MM.1S (cell line): ENCODE results near the gene PCNT.

Source experiments
- DNase-seq: peaks from one replicate; pipeline ENCODE4 v3.0.0-alpha.2; 2015
- H2AFZ ChIP-seq: fragments of 300-600 bp; sonication (generic); 2 replicates; pipeline ENCODE4 v1.6.0; 2016; ENCODE audit warnings: antibody characterized with exemption, low read length
- H3F3A ChIP-seq: fragments of 300-600 bp; sonication (generic); 2 replicates; pipeline ENCODE4 v1.6.1; 2016; ENCODE audit warnings: mild to moderate bottlenecking, antibody characterized with exemption, low read length, moderate library complexity, mixed read lengths; ENCODE audit not compliant: insufficient read depth
- H3K27ac ChIP-seq: fragments of 300-600 bp; sonication (generic); 2 replicates; pipeline ENCODE4 v1.5.1; 2016; ENCODE audit warnings: mild to moderate bottlenecking, low read length
- H3K27me3 ChIP-seq: fragments of 300-600 bp; sonication (generic); replicated peaks from 2 replicates; pipeline ENCODE4 v1.6.0; 2016; ENCODE audit warnings: low read length; ENCODE audit not compliant: insufficient read depth
- H3K36me3 ChIP-seq: fragments of 300-600 bp; sonication (generic); replicated peaks from 2 replicates; pipeline ENCODE4 v1.6.1; 2016; ENCODE audit warnings: mild to moderate bottlenecking, low read length, mixed read lengths; ENCODE audit not compliant: insufficient read depth
- H3K4me1 ChIP-seq: fragments of 300-600 bp; sonication (generic); 2 replicates; pipeline ENCODE4 v1.6.1; 2016; ENCODE audit warnings: low read length, mixed read lengths
- H3K4me2 ChIP-seq: fragments of 300-600 bp; sonication (generic); 2 replicates; pipeline ENCODE4 v1.6.0; 2016; ENCODE audit warnings: low read depth, low read length
- H3K4me3 ChIP-seq: fragments of 300-600 bp; sonication (generic); 2 replicates; pipeline ENCODE4 v1.5.1; 2016; ENCODE audit warnings: low read length, mixed read lengths
- H3K79me2 ChIP-seq: fragments of 300-600 bp; sonication (generic); 2 replicates; pipeline ENCODE4 v1.6.1; 2016; ENCODE audit warnings: mixed run types, low read length, mixed read lengths
- H3K9ac ChIP-seq: fragments of 300-600 bp; sonication (generic); 2 replicates; pipeline ENCODE4 v1.6.1; 2016; ENCODE audit warnings: low read length, mixed read lengths
- H3K9me2 ChIP-seq: fragments of 300-600 bp; sonication (generic); replicated peaks from 2 replicates; pipeline ENCODE4 v1.6.1; 2016; ENCODE audit warnings: mild to moderate bottlenecking, low read length, mixed read lengths; ENCODE audit not compliant: insufficient read depth
- H3K9me3 ChIP-seq: fragments of 300-600 bp; sonication (generic); replicated peaks from 2 replicates; pipeline ENCODE4 v1.6.1; 2016; ENCODE audit warnings: mild to moderate bottlenecking, low read length, mixed read lengths; ENCODE audit not compliant: insufficient read depth
- H4K20me1 ChIP-seq: fragments of 300-600 bp; sonication (generic); 2 replicates; pipeline ENCODE4 v1.6.1; 2016; ENCODE audit warnings: mild to moderate bottlenecking, low read length, moderate library complexity, mixed read lengths; ENCODE audit not compliant: insufficient read depth
- EZH2 ChIP-seq: fragments of 300-600 bp; sonication (generic); optimal IDR thresholded peaks from 2 replicates; pipeline ENCODE3; 2017; ENCODE audit warnings: low read depth, mild to moderate bottlenecking, antibody characterized with exemption, low read length, mixed read lengths
- EZH2phosphoT487 ChIP-seq: fragments of 300-600 bp; sonication (generic); IDR thresholded peaks from 2 replicates; pipeline ENCODE4 v1.6.1; 2018; ENCODE audit warnings: antibody characterized with exemption, low read length
- TF ChIP-seq, protein P1 (sequence below): fragments of 300-600 bp; sonication (generic); IDR thresholded peaks from 2 replicates; pipeline ENCODE4 v1.5.1; 2016; ENCODE audit warnings: antibody characterized with exemption, low read length, mixed read lengths

Gene PCNT

DNA sequence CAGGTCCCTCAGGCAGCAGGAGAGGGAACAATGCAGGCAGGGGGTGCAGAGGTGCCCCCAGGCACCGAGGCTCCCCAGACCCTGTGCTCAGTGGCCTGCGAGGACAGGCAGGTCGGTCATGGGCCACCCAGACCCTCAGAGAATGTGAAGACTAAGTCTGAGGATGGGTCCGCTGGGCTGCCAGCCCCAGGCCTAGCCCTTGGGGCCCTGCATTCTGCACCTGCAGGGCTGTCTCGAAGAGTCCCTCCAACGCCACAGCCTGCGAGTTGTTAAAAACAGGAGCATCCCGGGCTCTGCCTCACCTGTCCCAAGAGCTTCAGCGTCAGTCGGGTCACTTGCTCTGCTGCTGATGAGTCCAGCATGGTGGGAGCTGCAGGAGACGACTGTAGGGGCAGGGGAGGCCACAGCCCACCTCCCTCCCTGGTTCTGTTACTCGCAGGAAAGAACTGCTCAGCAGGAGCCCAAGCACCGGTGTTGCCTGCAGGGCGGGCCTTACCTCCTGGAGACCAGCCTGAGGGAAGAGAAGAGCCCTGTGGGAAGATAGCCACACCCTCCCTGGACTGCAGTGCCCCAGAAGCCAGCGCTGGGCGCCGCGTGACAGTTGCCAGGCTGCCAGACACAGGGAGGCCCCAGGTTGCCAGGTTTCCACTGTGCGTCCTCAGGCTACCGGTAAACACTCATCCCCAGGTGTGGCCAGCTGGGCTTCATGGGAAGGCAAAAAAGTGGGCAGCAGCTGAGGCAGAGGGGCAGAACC lies 6.1 kb upstream of the PCNT start:
- H3K79me2 ChIP-seq, result peaks cover 22% of the 10 kb centered on the region
- H2AFZ ChIP-seq, result no peak overlapping the region
- peaks cover 15% of the 10 kb centered on the region for H3F3A ChIP-seq
- no peak for DNase-seq
- H3K27me3 ChIP-seq, result no peaks in the 10 kb centered on the region
- no peak overlapping the region for H3K4me3 ChIP-seq
- TF ChIP-seq, protein P1, sequence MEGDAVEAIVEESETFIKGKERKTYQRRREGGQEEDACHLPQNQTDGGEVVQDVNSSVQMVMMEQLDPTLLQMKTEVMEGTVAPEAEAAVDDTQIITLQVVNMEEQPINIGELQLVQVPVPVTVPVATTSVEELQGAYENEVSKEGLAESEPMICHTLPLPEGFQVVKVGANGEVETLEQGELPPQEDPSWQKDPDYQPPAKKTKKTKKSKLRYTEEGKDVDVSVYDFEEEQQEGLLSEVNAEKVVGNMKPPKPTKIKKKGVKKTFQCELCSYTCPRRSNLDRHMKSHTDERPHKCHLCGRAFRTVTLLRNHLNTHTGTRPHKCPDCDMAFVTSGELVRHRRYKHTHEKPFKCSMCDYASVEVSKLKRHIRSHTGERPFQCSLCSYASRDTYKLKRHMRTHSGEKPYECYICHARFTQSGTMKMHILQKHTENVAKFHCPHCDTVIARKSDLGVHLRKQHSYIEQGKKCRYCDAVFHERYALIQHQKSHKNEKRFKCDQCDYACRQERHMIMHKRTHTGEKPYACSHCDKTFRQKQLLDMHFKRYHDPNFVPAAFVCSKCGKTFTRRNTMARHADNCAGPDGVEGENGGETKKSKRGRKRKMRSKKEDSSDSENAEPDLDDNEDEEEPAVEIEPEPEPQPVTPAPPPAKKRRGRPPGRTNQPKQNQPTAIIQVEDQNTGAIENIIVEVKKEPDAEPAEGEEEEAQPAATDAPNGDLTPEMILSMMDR, result no peak
- TF ChIP-seq EZH2phosphoT487, result no peak
- no peak for TF ChIP-seq EZH2
- no peak overlapping the region for H3K27ac ChIP-seq
- no peaks in the 10 kb centered on the region for H3K9me2 ChIP-seq
- peaks cover 7% of the 10 kb centered on the region for H3K4me1 ChIP-seq
- H3K4me2 ChIP-seq, result no peak overlapping the region
- no peaks in the 10 kb centered on the region for H3K9me3 ChIP-seq
- no peak overlapping the region for H3K9ac ChIP-seq
- no peaks in the 10 kb centered on the region for H3K36me3 ChIP-seq
- H4K20me1 ChIP-seq, result no peaks in the 10 kb centered on the region

DNA sequence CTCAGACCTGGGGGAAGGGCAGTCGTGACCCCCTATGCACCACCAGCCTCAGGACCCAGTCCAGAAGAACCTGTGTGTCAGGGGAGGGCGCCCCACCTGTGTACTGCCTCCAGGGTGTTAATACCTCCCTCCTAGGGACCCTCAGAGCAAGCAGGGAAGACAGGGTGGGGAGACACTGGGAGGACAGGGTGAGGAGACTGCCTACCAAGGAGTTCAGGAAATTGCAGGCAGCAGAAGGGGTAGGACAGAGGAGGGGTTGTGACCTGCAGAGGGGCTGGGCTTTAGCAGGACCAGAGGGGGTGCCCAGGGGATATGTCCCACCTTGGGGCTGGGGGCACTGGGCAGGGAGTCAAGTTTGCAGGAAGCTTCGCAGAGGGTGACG lies 5.5 kb upstream of the PCNT start:
- Histone ChIP-seq H3K4me1 (peaks cover 7% of the 10 kb centered on the region), H3K4me3 (no peak overlapping the region), H3K9me3 (no peaks in the 10 kb centered on the region), H3K36me3 (no peaks in the 10 kb centered on the region), H4K20me1 (no peaks in the 10 kb centered on the region), H2AFZ (no peak overlapping the region), H3K9me2 (no peaks in the 10 kb centered on the region), H3K27me3 (no peaks in the 10 kb centered on the region), H3K27ac (no peak overlapping the region), H3K79me2 (peaks cover 28% of the 10 kb centered on the region), H3F3A (peaks cover 15% of the 10 kb centered on the region), H3K9ac (no peak overlapping the region), H3K4me2 (no peak overlapping the region)
- DNase-seq, result no peak
- no peak for TF ChIP-seq EZH2phosphoT487
- no peak for TF ChIP-seq EZH2
- TF ChIP-seq, protein P1, result no peak

DNA sequence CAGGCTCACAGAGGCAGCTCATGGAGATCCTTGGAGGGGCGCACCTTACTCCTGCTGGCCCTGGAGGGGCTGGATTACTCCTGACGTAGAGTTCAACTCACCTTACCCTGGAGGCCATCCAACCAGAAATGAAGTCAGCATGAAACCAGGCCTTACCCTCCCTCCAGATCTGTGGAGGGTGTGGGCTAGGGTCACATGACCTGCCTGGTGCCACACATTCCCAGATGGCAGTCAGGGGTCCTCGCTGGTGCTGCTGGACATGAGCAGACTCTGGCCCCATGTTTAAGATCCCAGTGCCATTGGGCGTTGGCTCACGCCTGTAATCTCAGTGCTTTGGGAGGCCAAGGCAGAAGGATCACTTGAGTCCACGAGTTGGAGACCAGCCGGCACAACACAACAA lies 4.8 kb upstream of the PCNT start:
- Histone ChIP-seq H3K9me3 (no peaks in the 10 kb centered on the region), H3K4me2 (no peak overlapping the region), H3K9ac (no peak overlapping the region), H3K4me3 (no peak overlapping the region), H3K27ac (no peak overlapping the region), H3K4me1 (peaks cover 7% of the 10 kb centered on the region), H3K9me2 (no peaks in the 10 kb centered on the region), H3K36me3 (no peaks in the 10 kb centered on the region), H3K27me3 (no peaks in the 10 kb centered on the region), H3F3A (peaks cover 17% of the 10 kb centered on the region), H2AFZ (no peak overlapping the region), H4K20me1 (no peaks in the 10 kb centered on the region), H3K79me2 (peaks cover 29% of the 10 kb centered on the region)
- DNase-seq, result no peak
- TF ChIP-seq EZH2, result no peak
- no peak for TF ChIP-seq EZH2phosphoT487
- TF ChIP-seq, protein P1, result no peak
